Prostate gland (tissue), 2 donors: ENCODE measurements around the gene GOLGA6L26. TPM values are rescaled to one million over a fixed set of nuclear protein-coding genes. Genes with fewer than 3 reads are reported as not detected.
A peak's percentile ranks its signal among the peaks of the same experiment; 100 is the strongest.
"Not testable (repeated sequence)": the region's sequence is repeated elsewhere in the genome, so short reads cannot be mapped to it uniquely, and the experiment has no call there.

Experiments
- DNase-seq: peaks from one replicate; pipeline ENCODE4 v3.0.0-alpha.2; 2019; ENCODE audit warnings: low spot score
- H3K27ac ChIP-seq, 2 donors: fragments of 200-600 bp; sonication (generic); 2 replicates each; pipeline ENCODE4 v1.5.1; 2017 to 2019
- H3K27me3 ChIP-seq: fragments of 200-600 bp; sonication (generic); replicated peaks from 2 replicates; pipeline ENCODE4 v1.5.1; 2019; ENCODE audit not compliant: insufficient read depth
- H3K36me3 ChIP-seq, 2 donors: fragments of 200-600 bp; sonication (generic); 1 replicate in 1 of 2; 2 replicates in 1 of 2; pipeline versions ENCODE4 v1.5.1 to v1.8.1; 2017 to 2019
- H3K4me1 ChIP-seq: fragments of 200-600 bp; sonication (generic); replicated peaks from 2 replicates; pipeline ENCODE4 v1.5.1; 2019
- H3K4me3 ChIP-seq, 2 donors: fragments of 200-600 bp; sonication (generic); 2 replicates each; pipeline ENCODE4 v1.5.1; 2017 to 2019
- H3K9me3 ChIP-seq: fragments of 200-600 bp; sonication (generic); 2 replicates; pipeline ENCODE4 v1.5.1; 2017
- POLR2A ChIP-seq: fragments of 450-650 bp; IDR thresholded peaks from one replicate; pipeline ENCODE4 v1.6.1; 2016; ENCODE audit warnings: antibody characterized with exemption, mild to moderate bottlenecking
- POLR2AphosphoS5 ChIP-seq: sonication (generic); formaldehyde crosslinking; IDR thresholded peaks from one replicate; pipeline ENCODE4 v1.6.1; 2017; ENCODE audit warnings: antibody characterized with exemption
- WGBS: methylation state at CpG from one replicate; pipeline ENCODE4 v1.1.5; 2018; 5-methylcytosine and 5-hydroxymethylcytosine counted together
- intact Hi-C: fragments of 100-400 bp; cut with DNase I; formaldehyde crosslinking; loops from one replicate; pipeline ENCODE4 v1.14.2; 2022
- total RNA-seq, 2 donors: library from RNA; depleted of rRNA; stranded (reverse); fragments of >200 nt; gene quantifications; one replicate each; pipeline ENCODE4 v1.1.0, GENCODE V29; 2016
- TF ChIP-seq, protein P1 (sequence below), 4 experiments: fragments of 200-600 bp in 2 of 4; fragments of 450-650 bp in 2 of 4; sonication (generic) in 2 of 4; IDR thresholded peaks; 1 replicate in 3 of 4; 2 replicates in 1 of 4; pipeline ENCODE4 v1.5.1; 2016 to 2019; ENCODE audit warnings: antibody characterized with exemption in 4 of 4, mild to moderate bottlenecking in 2 of 4, moderate library complexity in 2 of 4

Gene GOLGA6L26
- total RNA-seq, 2 donors from 2014 or later, result not detected

DNA sequence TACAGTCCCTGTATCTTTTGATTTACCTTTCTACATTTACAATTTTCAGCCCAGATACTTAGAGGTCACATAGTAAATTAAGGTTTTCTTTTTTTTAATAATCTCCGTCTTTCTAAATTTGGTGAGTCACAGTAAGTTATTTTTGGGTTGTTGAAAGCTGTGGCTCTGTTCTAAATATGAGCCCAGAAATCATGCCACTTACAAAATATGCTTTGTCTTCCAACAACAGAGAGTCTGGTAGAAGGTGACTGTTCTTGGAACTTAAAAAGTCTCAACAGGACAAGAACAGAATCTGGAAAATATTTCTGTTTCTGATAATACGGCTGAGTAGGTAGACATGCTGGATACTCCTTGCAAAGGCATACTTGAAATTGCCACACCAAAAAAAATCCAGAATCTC is 36.6 kb upstream of the GOLGA6L26 start:
- DNase-seq, result no peak
- TF ChIP-seq POLR2A, result no peak
- no peak for TF ChIP-seq POLR2AphosphoS5
- TF ChIP-seq, protein P1, sequence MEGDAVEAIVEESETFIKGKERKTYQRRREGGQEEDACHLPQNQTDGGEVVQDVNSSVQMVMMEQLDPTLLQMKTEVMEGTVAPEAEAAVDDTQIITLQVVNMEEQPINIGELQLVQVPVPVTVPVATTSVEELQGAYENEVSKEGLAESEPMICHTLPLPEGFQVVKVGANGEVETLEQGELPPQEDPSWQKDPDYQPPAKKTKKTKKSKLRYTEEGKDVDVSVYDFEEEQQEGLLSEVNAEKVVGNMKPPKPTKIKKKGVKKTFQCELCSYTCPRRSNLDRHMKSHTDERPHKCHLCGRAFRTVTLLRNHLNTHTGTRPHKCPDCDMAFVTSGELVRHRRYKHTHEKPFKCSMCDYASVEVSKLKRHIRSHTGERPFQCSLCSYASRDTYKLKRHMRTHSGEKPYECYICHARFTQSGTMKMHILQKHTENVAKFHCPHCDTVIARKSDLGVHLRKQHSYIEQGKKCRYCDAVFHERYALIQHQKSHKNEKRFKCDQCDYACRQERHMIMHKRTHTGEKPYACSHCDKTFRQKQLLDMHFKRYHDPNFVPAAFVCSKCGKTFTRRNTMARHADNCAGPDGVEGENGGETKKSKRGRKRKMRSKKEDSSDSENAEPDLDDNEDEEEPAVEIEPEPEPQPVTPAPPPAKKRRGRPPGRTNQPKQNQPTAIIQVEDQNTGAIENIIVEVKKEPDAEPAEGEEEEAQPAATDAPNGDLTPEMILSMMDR (IDR thresholded peaks at IDR 0.05), result no peak
- 46% methylated on average over 2 of the region's 2 CpGs for WGBS
- intact Hi-C loops, result no loop called here
- Histone ChIP-seq H3K4me3 (no peak overlapping the region), H3K36me3 (no peaks in the 10 kb centered on the region), H3K9me3 (no peaks in the 10 kb centered on the region), H3K27me3 (no peaks in the 10 kb centered on the region), H3K27ac (no peak overlapping the region), H3K4me1 (no peaks in the 10 kb centered on the region)

DNA sequence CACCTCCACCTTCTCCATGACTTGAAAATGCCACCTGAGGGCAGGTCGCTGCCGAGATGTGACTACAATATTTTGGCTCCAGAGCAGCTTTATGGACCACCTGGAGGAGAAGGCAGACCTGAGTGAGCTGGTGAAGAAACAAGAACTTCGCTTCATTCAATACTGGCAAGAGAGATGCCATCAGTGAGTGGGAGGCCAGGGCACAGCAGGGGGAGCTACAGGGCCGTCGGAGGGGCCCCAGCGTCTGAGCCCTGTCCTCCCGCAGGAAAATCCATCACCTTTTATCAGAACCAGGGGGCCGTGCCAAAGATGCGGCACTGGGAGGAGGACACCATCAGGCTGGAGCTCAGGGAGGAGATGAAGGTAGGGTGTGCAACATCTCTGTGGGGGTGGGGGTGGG is 30.3 kb upstream of the GOLGA6L26 start:
- H3K27me3 ChIP-seq, H3K4me1 ChIP-seq, H3K36me3 ChIP-seq, DNase-seq, H3K9me3 ChIP-seq, intact Hi-C loops, H3K4me3 ChIP-seq, H3K27ac ChIP-seq: not testable (repeated sequence)
- TF ChIP-seq, protein P1 (IDR thresholded peaks at IDR 0.05), result peak in 1 of 4 experiments; percentile 6
- 53% methylated on average over 7 of the region's 9 CpGs for WGBS

DNA sequence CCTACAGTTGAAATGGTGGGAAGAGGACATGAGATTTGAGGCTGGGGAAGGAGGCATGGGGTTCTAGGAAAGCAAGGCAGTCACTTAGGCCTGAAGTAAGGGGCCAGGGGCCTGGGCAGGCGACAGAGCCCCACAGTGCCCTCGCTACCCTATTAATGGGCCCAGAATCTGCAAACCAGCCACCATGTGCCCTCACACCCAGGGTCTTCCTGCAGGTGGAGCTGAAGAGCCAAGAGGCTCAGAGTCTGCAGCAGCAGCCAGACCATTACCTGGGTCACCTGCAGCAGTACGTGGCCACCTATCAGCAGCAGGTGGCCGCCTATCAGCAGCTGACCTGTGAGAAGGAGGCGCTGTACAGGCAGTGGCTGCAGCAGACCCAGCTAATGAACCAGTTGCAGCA is 28.6 kb upstream of the GOLGA6L26 start:
- H3K9me3 ChIP-seq, H3K27me3 ChIP-seq, intact Hi-C loops, H3K4me3 ChIP-seq, H3K4me1 ChIP-seq, H3K36me3 ChIP-seq, DNase-seq, H3K27ac ChIP-seq: not testable (repeated sequence)
- WGBS, result 83% methylated on average over 2 of the region's 5 CpGs

DNA sequence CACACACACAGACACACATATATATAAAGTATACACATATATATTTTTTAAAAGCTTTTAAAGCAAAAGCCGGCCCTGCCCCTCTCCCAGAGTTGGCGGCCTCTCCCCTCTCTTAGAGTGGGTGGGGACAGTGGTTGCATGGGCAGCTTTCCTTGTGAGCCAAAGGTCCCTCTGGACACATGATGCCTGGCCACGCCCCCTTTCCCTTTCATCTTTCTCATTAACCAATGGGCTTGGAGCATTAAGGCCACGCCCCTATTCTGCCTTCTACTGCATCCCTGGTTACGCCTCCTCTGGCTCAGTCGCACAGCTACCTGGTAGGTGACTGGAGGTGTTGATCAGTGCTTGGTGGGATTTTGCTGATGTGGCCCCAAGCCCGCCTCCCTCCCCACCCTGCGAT is 20.5 kb upstream of the GOLGA6L26 start, which contains the start of gene GOLGA8S:
Gene GOLGA8S (plus strand): TSS at position 301 of the 400 bp plus-strand sequence. CDS start 62 bp downstream, at position 363.
- H3K4me3 ChIP-seq, H3K27me3 ChIP-seq, H3K27ac ChIP-seq, H3K4me1 ChIP-seq, H3K36me3 ChIP-seq, DNase-seq, intact Hi-C loops, H3K9me3 ChIP-seq: not testable (repeated sequence)
- WGBS, result no CpG with 5 or more reads among the region's 8 CpGs

DNA sequence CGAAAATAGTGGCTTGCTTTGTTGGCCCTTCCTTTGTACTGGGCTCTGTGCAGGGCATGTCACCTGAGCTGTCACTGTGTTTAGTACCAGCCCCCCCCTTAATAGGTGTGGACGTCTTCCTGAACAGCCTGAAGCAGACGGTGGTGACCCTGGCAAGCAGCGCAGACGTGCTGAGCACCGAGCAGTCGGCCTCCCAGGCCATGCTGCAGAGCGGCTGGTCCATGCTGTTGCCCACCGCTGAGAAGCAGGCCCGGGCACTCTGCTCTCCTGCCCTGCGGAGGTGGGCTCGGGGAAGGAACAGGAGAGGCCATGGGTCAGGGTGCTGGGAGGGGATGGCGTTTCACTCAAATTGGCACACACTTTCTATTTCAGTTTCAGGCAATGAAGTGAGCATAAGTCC is 22.8 kb downstream of the GOLGA6L26 start:
- H3K9me3 ChIP-seq, H3K27ac ChIP-seq, H3K36me3 ChIP-seq, intact Hi-C loops, H3K27me3 ChIP-seq, H3K4me1 ChIP-seq, DNase-seq, H3K4me3 ChIP-seq: not testable (repeated sequence)
- WGBS, result 92% methylated on average over 13 of the region's 13 CpGs

DNA sequence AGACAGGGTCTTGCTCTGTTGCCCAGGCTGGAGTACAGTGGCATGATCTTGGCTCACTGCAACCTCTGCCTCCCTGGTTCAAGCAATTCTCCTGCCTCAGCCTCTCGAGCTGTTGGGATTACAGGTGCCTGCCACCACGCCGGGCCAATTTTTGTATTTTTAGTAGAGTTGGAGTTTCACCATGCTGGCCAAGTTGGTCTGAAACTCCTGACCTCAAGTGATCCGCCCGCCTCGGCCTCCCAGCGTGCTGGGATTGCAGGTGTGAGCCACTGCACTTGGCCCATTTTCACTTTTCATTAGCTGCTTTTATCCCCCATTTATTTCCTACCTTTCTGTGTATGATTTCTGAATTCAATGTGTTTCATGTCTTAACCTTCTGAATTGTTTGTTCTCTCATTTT is 28.1 kb downstream of the GOLGA6L26 start:
- H3K27me3 ChIP-seq, H3K27ac ChIP-seq, H3K4me3 ChIP-seq, H3K9me3 ChIP-seq, H3K36me3 ChIP-seq, DNase-seq, H3K4me1 ChIP-seq, intact Hi-C loops: not testable (repeated sequence)
- WGBS, result 93% methylated on average over 7 of the region's 7 CpGs

DNA sequence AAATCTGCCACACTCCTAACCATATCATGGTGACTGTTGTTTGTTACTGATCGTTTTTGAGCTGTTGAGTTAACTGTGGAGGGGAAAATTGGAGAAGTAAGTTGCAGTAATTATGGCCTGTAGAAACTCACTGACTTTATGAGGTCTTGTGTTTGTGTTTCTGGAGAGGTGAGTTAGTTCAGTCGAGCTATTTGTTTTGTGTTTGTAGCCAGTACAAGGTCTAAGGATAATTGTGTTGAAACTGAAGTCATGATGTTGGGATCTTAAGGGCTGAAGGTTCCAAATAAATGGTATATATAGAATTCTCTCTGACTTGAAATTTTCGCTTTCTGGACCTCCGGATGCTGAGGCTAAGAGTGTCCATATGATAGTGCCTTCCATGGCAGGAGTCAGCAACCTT is 29.2 kb downstream of the GOLGA6L26 start:
- H3K36me3 ChIP-seq, H3K4me3 ChIP-seq, H3K9me3 ChIP-seq, H3K27ac ChIP-seq, H3K4me1 ChIP-seq, DNase-seq, H3K27me3 ChIP-seq, intact Hi-C loops: not testable (repeated sequence)
- peak; percentile 10 for TF ChIP-seq POLR2AphosphoS5
- WGBS, result 39% methylated on average over 4 of the region's 4 CpGs

DNA sequence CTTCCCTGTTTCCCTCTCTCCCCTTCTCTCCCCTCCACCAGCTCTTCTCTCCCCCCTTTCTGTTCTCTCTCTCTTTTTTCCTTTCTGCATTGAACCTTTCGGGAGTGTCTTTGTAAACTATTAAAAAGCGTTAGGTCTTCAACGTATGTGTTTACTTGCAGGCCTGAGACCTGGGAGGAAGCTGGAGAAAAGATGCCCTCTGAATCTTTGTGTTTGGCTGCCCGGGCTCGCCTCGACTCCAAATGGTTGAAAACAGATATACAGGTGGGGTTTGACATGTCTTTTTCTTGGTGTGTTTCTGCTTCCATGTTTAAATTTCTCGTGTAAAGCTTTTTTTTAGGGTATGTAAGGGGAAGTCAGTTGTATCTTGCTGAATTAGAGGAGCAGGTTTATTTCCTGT is 29.7 kb downstream of the GOLGA6L26 start:
- WGBS, result 3% methylated on average over 7 of the region's 7 CpGs

DNA sequence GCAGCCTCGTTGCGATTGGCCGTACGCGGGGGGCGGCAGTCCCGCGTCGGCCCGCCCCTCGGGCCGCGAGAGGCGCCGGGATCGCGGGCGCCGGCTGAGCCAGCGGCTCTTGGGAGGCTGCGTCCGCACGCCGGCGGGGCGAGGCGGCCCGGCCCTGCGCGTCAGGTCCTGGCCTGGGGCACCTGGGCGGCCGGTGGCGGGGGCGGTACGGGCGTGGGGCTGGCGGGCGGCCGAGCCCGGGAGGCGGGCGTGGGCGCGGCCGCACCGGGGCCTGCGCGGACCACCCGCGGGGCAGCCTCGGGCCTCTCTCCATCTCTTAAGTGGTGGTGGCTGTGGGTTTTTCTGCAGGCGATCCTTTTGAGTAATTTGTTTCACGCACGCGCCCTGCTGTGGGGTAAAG is 30.3 kb downstream of the GOLGA6L26 start:
- intact Hi-C loops, H3K27me3 ChIP-seq, H3K4me1 ChIP-seq, H3K36me3 ChIP-seq, H3K9me3 ChIP-seq: not testable (repeated sequence)
- Histone ChIP-seq H3K4me3 (peak overlapping the region; percentile 39 to 40), H3K27ac (peak overlapping the region in 1 of 2 donors; percentile 57)
- DNase-seq, result peak; percentile 17
- WGBS, result 0% methylated on average over 3 of the region's 55 CpGs

More for the DNA sequence above, 29.7 kb downstream of the GOLGA6L26 start:
- H3K4me1 ChIP-seq, H3K36me3 ChIP-seq, H3K27me3 ChIP-seq, H3K9me3 ChIP-seq, DNase-seq, intact Hi-C loops: not testable (repeated sequence)
- Histone ChIP-seq H3K27ac (peak overlapping the region; percentile 30 to 57), H3K4me3 (peak overlapping the region; percentile 39 to 40)

DNA sequence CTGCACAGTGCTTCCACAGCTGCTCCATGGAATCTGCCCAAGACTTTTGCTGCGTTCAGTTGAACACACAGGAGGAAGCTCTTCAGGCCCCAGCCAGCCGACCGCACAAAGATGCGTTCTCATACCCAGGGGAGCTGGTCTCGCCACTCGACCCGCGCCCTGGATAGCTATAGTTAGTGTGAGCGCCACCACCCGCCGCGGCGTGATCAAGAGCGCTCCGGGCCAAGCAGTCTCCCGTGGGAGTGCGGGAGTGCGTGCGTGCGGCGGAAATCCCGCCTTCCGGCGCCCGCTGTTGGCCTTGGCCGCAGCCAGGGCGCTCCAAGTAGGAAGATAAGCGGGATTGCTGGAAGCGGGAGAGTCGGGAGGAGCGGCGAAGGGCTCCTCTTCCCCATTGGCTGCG is 30.8 kb downstream of the GOLGA6L26 start:
- H3K36me3 ChIP-seq, H3K27me3 ChIP-seq, H3K27ac ChIP-seq, intact Hi-C loops, H3K9me3 ChIP-seq, H3K4me3 ChIP-seq, DNase-seq, H3K4me1 ChIP-seq: not testable (repeated sequence)
- WGBS, result no CpG with 5 or more reads among the region's 33 CpGs
